Liver (tissue), 9 donors: ENCODE data around the gene ZNF831. TPM values are rescaled to one million over a fixed set of nuclear protein-coding genes. Genes with fewer than 3 reads are reported as not detected.

ENCODE experiments used
- DNase-seq: peaks from one replicate; pipeline ENCODE4 v3.0.0-alpha.2; 2017; ENCODE audit warnings: low spot score
- H3K27ac ChIP-seq, 2 donors: one replicate each; pipeline ENCODE4 v1.7.0; 2013; ENCODE audit warnings: inconsistent platforms in 2 of 2, low read length in 2 of 2, control low read depth in 1 of 2, low read depth in 1 of 2, mild to moderate bottlenecking in 1 of 2
- H3K27me3 ChIP-seq, 4 donors: one replicate each; pipeline versions ENCODE4 v1.6.1 to v1.7.0; 2013; ENCODE audit warnings: low read length in 3 of 4, inconsistent platforms in 1 of 4, mild to moderate bottlenecking in 1 of 4, moderate library complexity in 1 of 4; ENCODE audit not compliant: control insufficient read depth in 4 of 4, insufficient read depth in 4 of 4
- H3K36me3 ChIP-seq, 4 donors: one replicate each; pipeline versions ENCODE4 v1.6.1 to v1.7.0; 2013; ENCODE audit warnings: low read length in 3 of 4, mild to moderate bottlenecking in 3 of 4, low read depth in 1 of 4, moderate library complexity in 1 of 4; ENCODE audit not compliant: control insufficient read depth in 4 of 4, insufficient read depth in 3 of 4
- H3K4me1 ChIP-seq, 4 donors: one replicate each; pipeline versions ENCODE4 v1.6.1 to v1.7.0; 2013; ENCODE audit warnings: low read length in 3 of 4, mild to moderate bottlenecking in 3 of 4, moderate library complexity in 1 of 4; ENCODE audit not compliant: control insufficient read depth in 4 of 4, insufficient read depth in 4 of 4
- H3K4me3 ChIP-seq, 3 donors: one replicate each; pipeline versions ENCODE4 v1.6.1 to v1.7.0; 2013; ENCODE audit warnings: low read length in 3 of 3, control low read depth in 1 of 3, low read depth in 1 of 3, mild to moderate bottlenecking in 1 of 3
- H3K9ac ChIP-seq, 2 donors: one replicate each; pipeline ENCODE4 v1.7.0; 2013; ENCODE audit warnings: low read length in 2 of 2, mild to moderate bottlenecking in 2 of 2, moderate library complexity in 2 of 2, control low read depth in 1 of 2, low read depth in 1 of 2
- H3K9me3 ChIP-seq, 4 donors: one replicate each; pipeline versions ENCODE4 v1.6.1 to v1.7.0; 2013; ENCODE audit warnings: low read length in 3 of 4; ENCODE audit not compliant: control insufficient read depth in 4 of 4
- EGR1 ChIP-seq, 2 donors: IDR thresholded peaks; 2 replicates each; pipeline ENCODE4 v1.6.1; 2016 to 2018; ENCODE audit warnings: antibody characterized with exemption in 2 of 2, low read depth in 2 of 2
- FOXA1 ChIP-seq: IDR thresholded peaks from 2 replicates; pipeline ENCODE4 v1.6.1; 2016; ENCODE audit warnings: antibody characterized with exemption
- GABPA ChIP-seq, 2 donors: IDR thresholded peaks in 1 of 2; conservative IDR thresholded peaks in 1 of 2; 2 replicates each; pipeline ENCODE4 v1.6.1; 2016; ENCODE audit warnings: antibody characterized with exemption in 2 of 2, mild to moderate bottlenecking in 1 of 2, moderate library complexity in 1 of 2
- HNF4A ChIP-seq, 2 donors: conservative IDR thresholded peaks; 2 replicates each; pipeline ENCODE4 v1.6.1; 2016; ENCODE audit warnings: antibody characterized with exemption in 2 of 2, mild to moderate bottlenecking in 2 of 2
- JUND ChIP-seq, 2 donors: IDR thresholded peaks; 2 replicates each; pipeline ENCODE4 v1.6.1; 2016; ENCODE audit warnings: antibody characterized with exemption in 2 of 2
- NR2F2 ChIP-seq: IDR thresholded peaks from 2 replicates; pipeline ENCODE4 v1.6.1; 2016; ENCODE audit warnings: antibody characterized with exemption
- RAD21 ChIP-seq, 2 donors: IDR thresholded peaks; 2 replicates each; pipeline ENCODE4 v1.6.1; 2016; ENCODE audit warnings: antibody characterized with exemption in 2 of 2, mild to moderate bottlenecking in 2 of 2
- REST ChIP-seq: IDR thresholded peaks from 2 replicates; pipeline ENCODE4 v1.6.1; 2016; ENCODE audit warnings: antibody characterized with exemption, mild to moderate bottlenecking
- RXRA ChIP-seq, 2 donors: IDR thresholded peaks; 2 replicates each; pipeline ENCODE4 v1.6.1; 2017 to 2018; ENCODE audit warnings: antibody characterized with exemption in 2 of 2, mild to moderate bottlenecking in 1 of 2
- SP1 ChIP-seq: IDR thresholded peaks from 2 replicates; pipeline ENCODE4 v1.6.1; 2018; ENCODE audit warnings: antibody characterized with exemption, mild to moderate bottlenecking
- TAF1 ChIP-seq: conservative IDR thresholded peaks from 2 replicates; pipeline ENCODE4 v1.6.1; 2016; ENCODE audit warnings: antibody characterized with exemption, mild to moderate bottlenecking
- YY1 ChIP-seq: IDR thresholded peaks from 2 replicates; pipeline ENCODE4 v1.6.1; 2016; ENCODE audit warnings: antibody characterized with exemption, mild to moderate bottlenecking
- WGBS: extraction: QIAGEN DNeasy Blood & Tissue Kit; methylation state at CpG from one replicate; pipeline ENCODE4 v1.1.7; 2013; 5-methylcytosine and 5-hydroxymethylcytosine counted together
- polyA plus RNA-seq, 2 donors: library from polyadenylated mRNA; stranded (reverse) in 1 of 2; unstranded in 1 of 2; fragments of 200-250 nt in 1 of 2; fragments of >200 nt in 1 of 2; fragmentation: Nextera tagmentation in 1 of 2; extraction: Ambion mirVana in 1 of 2; gene quantifications; one replicate each; pipeline versions ENCODE4 v1.2.1 to v1.2.3, GENCODE V29; 2013 to 2015
- total RNA-seq, 2 donors: library from RNA; depleted of rRNA; stranded (reverse); fragments of >200 nt; gene quantifications; one replicate each; pipeline ENCODE4 v1.2.3, GENCODE V29; 2014
- TF ChIP-seq, protein P1 (sequence below): IDR thresholded peaks from 2 replicates; pipeline ENCODE4 v1.6.1; 2016; ENCODE audit warnings: antibody characterized with exemption
- TF ChIP-seq, protein P2 (sequence below): IDR thresholded peaks from 2 replicates; pipeline ENCODE4 v1.6.1; 2016; ENCODE audit warnings: antibody characterized with exemption
- TF ChIP-seq, protein P3 (sequence below): fragments of 150-350 bp; IDR thresholded peaks from 2 replicates; pipeline ENCODE4 v1.5.1; 2017; ENCODE audit warnings: improper control_type of control experiment, low read depth, low read length; ENCODE audit not compliant: missing input control
- donor health status: healthy.
- donor health status: healthy.
- donor health status: healthy.
- donor health status: healthy.
- donor health status: healthy.

ZNF831 gene
- total and polyA plus RNA-seq, 4 donors = 0.06 to 0.75 (median 0.13) TPM

DNA sequence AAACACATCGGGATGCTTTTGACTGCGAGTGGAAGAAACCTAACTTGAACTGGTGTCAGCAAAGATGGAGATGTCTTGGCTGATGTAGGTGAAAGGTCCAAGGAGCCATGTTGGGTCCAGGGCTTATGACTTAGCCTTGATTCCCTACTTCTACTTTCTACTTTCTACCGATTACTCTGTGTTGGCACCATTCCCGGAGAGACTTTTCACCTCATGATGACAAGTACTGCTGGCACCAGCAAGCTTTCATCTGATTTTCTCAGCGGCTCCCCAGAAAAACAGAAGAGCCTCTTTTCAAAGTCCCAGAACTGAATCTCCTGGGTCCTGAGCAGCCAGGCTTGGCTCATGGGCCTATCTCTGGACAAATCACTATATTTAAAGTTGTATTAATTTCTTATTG lies 131.9 kb downstream of the ZNF831 start:
- WGBS = 75% methylated on average over 5 of the region's 5 CpGs
- no peak for TF ChIP-seq YY1
- TF ChIP-seq NR2F2 = no peak
- TF ChIP-seq RAD21 (IDR thresholded peaks at IDR 0.05) = no peak
- no peak for TF ChIP-seq REST
- no peak for TF ChIP-seq RXRA (IDR thresholded peaks at IDR 0.05)
- TF ChIP-seq SP1 = no peak
- TF ChIP-seq, protein P1, sequence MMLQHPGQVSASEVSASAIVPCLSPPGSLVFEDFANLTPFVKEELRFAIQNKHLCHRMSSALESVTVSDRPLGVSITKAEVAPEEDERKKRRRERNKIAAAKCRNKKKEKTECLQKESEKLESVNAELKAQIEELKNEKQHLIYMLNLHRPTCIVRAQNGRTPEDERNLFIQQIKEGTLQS = no peak
- no peak for TF ChIP-seq TAF1
- TF ChIP-seq GABPA (IDR thresholded peaks at IDR 0.05 in 1 of 2, conservative IDR thresholded peaks at IDR 0.05 in 1 of 2) = no peak
- no peak for TF ChIP-seq JUND (IDR thresholded peaks at IDR 0.05)
- no peak for TF ChIP-seq HNF4A (conservative IDR thresholded peaks at IDR 0.05)
- TF ChIP-seq EGR1 (IDR thresholded peaks at IDR 0.05; ENCODE audit: low read depth in 2 of 2) = no peak
- TF ChIP-seq, protein P2, sequence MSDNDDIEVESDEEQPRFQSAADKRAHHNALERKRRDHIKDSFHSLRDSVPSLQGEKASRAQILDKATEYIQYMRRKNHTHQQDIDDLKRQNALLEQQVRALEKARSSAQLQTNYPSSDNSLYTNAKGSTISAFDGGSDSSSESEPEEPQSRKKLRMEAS = no peak
- no peak overlapping the region for H3K9ac ChIP-seq
- no peaks in the 10 kb centered on the region for H3K36me3 ChIP-seq
- no peaks in the 10 kb centered on the region for H3K4me1 ChIP-seq
- H3K9me3 ChIP-seq = no peaks in the 10 kb centered on the region
- no peak overlapping the region for H3K4me3 ChIP-seq
- H3K27ac ChIP-seq = no peak overlapping the region
- H3K27me3 ChIP-seq = peaks cover 0 to 19% (median 5%) of the 10 kb centered on the region in 4 donors
- no peak for DNase-seq

DNA sequence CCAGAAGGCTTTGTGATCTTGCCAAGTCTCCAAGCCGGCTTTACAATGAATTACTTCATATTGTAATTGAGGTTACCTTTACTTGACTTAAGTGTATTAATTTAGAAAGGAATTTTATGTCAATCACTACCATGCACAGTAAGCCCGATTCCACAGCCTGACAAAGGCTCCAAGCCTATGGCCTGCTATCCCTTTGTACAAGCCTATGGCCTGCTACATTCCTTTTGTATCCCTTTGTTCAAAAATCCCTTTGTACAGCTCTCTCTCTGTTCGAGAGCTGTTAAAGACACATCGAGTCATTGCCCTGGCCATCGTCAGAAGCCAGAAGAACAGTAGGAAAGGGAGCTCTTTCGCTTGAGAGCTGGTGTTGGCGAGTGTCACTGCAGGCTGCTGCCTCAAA lies 134.1 kb downstream of the ZNF831 start:
- Histone ChIP-seq H3K9ac (no peak overlapping the region), H3K4me1 (no peaks in the 10 kb centered on the region), H3K27ac (no peak overlapping the region), H3K4me3 (no peak overlapping the region), H3K9me3 (no peaks in the 10 kb centered on the region), H3K36me3 (no peaks in the 10 kb centered on the region), H3K27me3 (peaks cover 0 to 13% (median 9%) of the 10 kb centered on the region in 4 donors)
- TF ChIP-seq RAD21 (IDR thresholded peaks at IDR 0.05) (no peak), FOXA1 (no peak), RXRA (IDR thresholded peaks at IDR 0.05) (no peak)
- TF ChIP-seq, protein P2 = no peak
- TF ChIP-seq, protein P1 = no peak
- TF ChIP-seq, protein P3, sequence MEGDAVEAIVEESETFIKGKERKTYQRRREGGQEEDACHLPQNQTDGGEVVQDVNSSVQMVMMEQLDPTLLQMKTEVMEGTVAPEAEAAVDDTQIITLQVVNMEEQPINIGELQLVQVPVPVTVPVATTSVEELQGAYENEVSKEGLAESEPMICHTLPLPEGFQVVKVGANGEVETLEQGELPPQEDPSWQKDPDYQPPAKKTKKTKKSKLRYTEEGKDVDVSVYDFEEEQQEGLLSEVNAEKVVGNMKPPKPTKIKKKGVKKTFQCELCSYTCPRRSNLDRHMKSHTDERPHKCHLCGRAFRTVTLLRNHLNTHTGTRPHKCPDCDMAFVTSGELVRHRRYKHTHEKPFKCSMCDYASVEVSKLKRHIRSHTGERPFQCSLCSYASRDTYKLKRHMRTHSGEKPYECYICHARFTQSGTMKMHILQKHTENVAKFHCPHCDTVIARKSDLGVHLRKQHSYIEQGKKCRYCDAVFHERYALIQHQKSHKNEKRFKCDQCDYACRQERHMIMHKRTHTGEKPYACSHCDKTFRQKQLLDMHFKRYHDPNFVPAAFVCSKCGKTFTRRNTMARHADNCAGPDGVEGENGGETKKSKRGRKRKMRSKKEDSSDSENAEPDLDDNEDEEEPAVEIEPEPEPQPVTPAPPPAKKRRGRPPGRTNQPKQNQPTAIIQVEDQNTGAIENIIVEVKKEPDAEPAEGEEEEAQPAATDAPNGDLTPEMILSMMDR = no peak
- DNase-seq = no peak
- WGBS = 86% methylated on average over 7 of the region's 7 CpGs
